Endothelial cell of umbilical vein (primary cell): ENCODE data around the gene HECW1. TPM values are rescaled to one million over a fixed set of nuclear protein-coding genes. Genes with fewer than 3 reads are reported as not detected.

Experiments
- BruUV-seq: library from RNA; stranded (reverse); fragments of 400-500 nt; replicated peaks from 2 replicates; lab custom pipeline; 2021; lab: Mats Ljungman, UMichigan
- CTCF ChIA-PET: fragments of 300-600, 350-600 bp; sonication (Branson Sonifier 250); formaldehyde crosslinking; loops from one replicate; lab custom pipeline; 2021; ENCODE audit warnings: antibody characterized with exemption, inconsistent platforms; lab: Charles Lee
- POLR2A ChIA-PET: fragments of 300-600, 350-600 bp; sonication (Branson Sonifier 250); formaldehyde crosslinking; loops from one replicate; lab custom pipeline; 2021; ENCODE audit warnings: antibody characterized with exemption, inconsistent platforms; lab: Charles Lee
- DNase-seq: peaks from one replicate; pipeline ENCODE4 v3.0.0-alpha.2; 2011; ENCODE audit warnings: low read depth, low spot score
- FAIRE-seq: peaks from 2 replicates; lab custom pipeline; 2011; peaks lifted over from hg19 to GRCh38; lab: Jason Lieb, UNC
- H2AFZ ChIP-seq: 2 replicates; pipeline ENCODE4 v1.6.0; 2012; ENCODE audit warnings: low read depth, low read length, control low read depth, inconsistent platforms
- H3K27ac ChIP-seq: 2 replicates; pipeline ENCODE4 v1.5.1; 2011; ENCODE audit warnings: low read depth, mild to moderate bottlenecking, control low read depth, low read length, moderate library complexity; ENCODE audit not compliant: insufficient read depth
- H3K27me3 ChIP-seq, 2 experiments: 2 replicates each; pipeline versions ENCODE4 v1.6.0 to v1.6.1; 2011; ENCODE audit warnings: low read length in 2 of 2, mixed read lengths in 1 of 2; ENCODE audit not compliant: control insufficient read depth in 2 of 2, insufficient read depth in 2 of 2
- H3K36me3 ChIP-seq, 2 experiments: 2 replicates in 1 of 2; 3 replicates in 1 of 2; pipeline ENCODE4 v1.5.1; 2011; ENCODE audit warnings: low read length in 2 of 2, mild to moderate bottlenecking in 1 of 2, moderate library complexity in 1 of 2; ENCODE audit not compliant: control insufficient read depth in 2 of 2, insufficient read depth in 2 of 2; ENCODE audit errors: extremely low read depth in 1 of 2
- H3K4me1 ChIP-seq: 3 replicates; pipeline ENCODE4 v1.5.1; 2011; ENCODE audit warnings: mild to moderate bottlenecking, low read length; ENCODE audit not compliant: control insufficient read depth, insufficient read depth; ENCODE audit errors: extremely low read depth
- H3K4me2 ChIP-seq: 2 replicates; pipeline ENCODE4 v1.6.1; 2011; ENCODE audit warnings: low read length, control low read depth, mixed read lengths; ENCODE audit not compliant: insufficient read depth
- H3K4me3 ChIP-seq, 3 experiments: fragments of 200-600 bp in 1 of 3; sonication (generic), shearing (Covaris generic) in 1 of 3; replicated peaks in 1 of 3; 2 replicates each; pipeline ENCODE4 v1.5.1; 2011 to 2016; ENCODE audit warnings: control low read depth in 3 of 3, low read length in 3 of 3, mild to moderate bottlenecking in 2 of 3, inconsistent platforms in 1 of 3, low read depth in 1 of 3, moderate library complexity in 1 of 3; ENCODE audit not compliant: insufficient read depth in 1 of 3
- H3K79me2 ChIP-seq: 2 replicates; pipeline ENCODE4 v1.6.0; 2012; ENCODE audit warnings: low read length, inconsistent platforms; ENCODE audit not compliant: control insufficient read depth, insufficient read depth
- H3K9ac ChIP-seq: replicated peaks from 2 replicates; pipeline ENCODE3; 2011; ENCODE audit warnings: low read length, control low read depth; ENCODE audit not compliant: insufficient read depth; ENCODE audit errors: extremely low read depth
- H3K9me1 ChIP-seq: replicated peaks from 3 replicates; pipeline ENCODE4 v1.6.0; 2011; ENCODE audit warnings: mild to moderate bottlenecking, low read length; ENCODE audit not compliant: control insufficient read depth, insufficient read depth; ENCODE audit errors: extremely low read depth
- H3K9me3 ChIP-seq: replicated peaks from 2 replicates; pipeline ENCODE4 v1.5.1; 2012; ENCODE audit warnings: low read length, inconsistent platforms; ENCODE audit not compliant: control insufficient read depth, insufficient read depth
- H4K20me1 ChIP-seq: replicated peaks from 2 replicates; pipeline ENCODE3; 2011; ENCODE audit warnings: mild to moderate bottlenecking, low read length; ENCODE audit not compliant: control insufficient read depth, insufficient read depth; ENCODE audit errors: extremely low read depth
- EZH2 ChIP-seq: IDR thresholded peaks from 2 replicates; pipeline ENCODE4 v1.6.1; 2012; ENCODE audit warnings: borderline replicate concordance, low read depth, mild to moderate bottlenecking, moderate library complexity, low read length, inconsistent platforms; ENCODE audit not compliant: severe bottlenecking
- JUN ChIP-seq: IDR thresholded peaks from 2 replicates; pipeline ENCODE4 v1.6.1; 2011; ENCODE audit warnings: borderline replicate concordance, low read depth; ENCODE audit not compliant: insufficient read length, insufficient read depth
- MYC ChIP-seq: IDR thresholded peaks from one replicate; pipeline ENCODE4 v1.6.1; 2011; ENCODE audit warnings: mild to moderate bottlenecking, low read depth, low read length
- dilution Hi-C: fragments of 300-500 bp; cut with MboI; formaldehyde crosslinking; loops from one replicate; pipeline ENCODE4 v1.15.0; 2019; ENCODE audit warnings: low sequenced_read_pairs; ENCODE audit not compliant: extremely low pct_ligation_motif_present
- intact Hi-C: fragments of 100-400 bp; cut with micrococcal nuclease; formaldehyde crosslinking; loops from one replicate; pipeline ENCODE4 v1.10.0; 2022
- polyA plus RNA-seq, 4 experiments: library from polyadenylated mRNA; depleted of rRNA in 3 of 4; stranded (reverse) in 3 of 4; unstranded in 1 of 4; fragments of >200 nt; gene quantifications; 2 replicates each; pipeline versions ENCODE4 v1.2.1 to v1.2.3, GENCODE V29; 2011 to 2012; ENCODE audit warnings: missing spikeins in 1 of 4
- total RNA-seq: library from RNA; stranded (reverse); gene quantifications from 2 replicates; pipeline ENCODE4 v1.2.3, GENCODE V29; 2021
- TF ChIP-seq, protein P1 (sequence below), 2 donors: IDR thresholded peaks; 1 replicate in 1 of 2; 2 replicates in 1 of 2; pipeline ENCODE4 v1.5.1; 2011; ENCODE audit warnings: low read length in 2 of 2, mild to moderate bottlenecking in 2 of 2, moderate library complexity in 2 of 2, control low read depth in 1 of 2, inconsistent platforms in 1 of 2, low read depth in 1 of 2; ENCODE audit not compliant: insufficient read depth in 1 of 2; ENCODE audit errors: extremely low read depth in 1 of 2
- TF ChIP-seq, protein P2 (sequence below): IDR thresholded peaks from 2 replicates; pipeline ENCODE4 v1.6.1; 2011; ENCODE audit not compliant: insufficient read depth, insufficient read length

Gene HECW1
- total and polyA plus RNA-seq, 2 donors (not counting 3 experiments of a cell fraction or from before 2014, with no cell fraction given), result not detected

DNA sequence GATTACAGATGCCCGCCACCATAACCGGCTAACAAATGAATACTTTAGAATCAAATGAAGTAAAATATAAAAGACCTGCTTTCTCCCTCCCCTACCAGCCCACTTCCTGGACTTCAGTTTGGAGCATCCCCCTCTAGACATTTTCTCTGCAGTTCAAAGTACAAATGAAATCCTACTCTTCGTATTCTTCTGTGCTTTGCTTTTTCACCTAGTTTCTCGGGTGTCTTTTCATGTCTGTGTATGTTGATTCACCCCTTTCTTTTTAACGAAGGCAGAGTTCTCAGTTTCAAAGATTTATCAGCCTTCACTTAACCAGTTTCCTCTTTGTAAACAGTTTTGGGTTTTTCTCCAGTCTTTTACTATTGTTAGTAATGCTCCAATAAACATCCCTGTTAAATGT is 324.6 kb downstream of the HECW1 start:
- FAIRE-seq, result no peak
- TF ChIP-seq, protein P1, sequence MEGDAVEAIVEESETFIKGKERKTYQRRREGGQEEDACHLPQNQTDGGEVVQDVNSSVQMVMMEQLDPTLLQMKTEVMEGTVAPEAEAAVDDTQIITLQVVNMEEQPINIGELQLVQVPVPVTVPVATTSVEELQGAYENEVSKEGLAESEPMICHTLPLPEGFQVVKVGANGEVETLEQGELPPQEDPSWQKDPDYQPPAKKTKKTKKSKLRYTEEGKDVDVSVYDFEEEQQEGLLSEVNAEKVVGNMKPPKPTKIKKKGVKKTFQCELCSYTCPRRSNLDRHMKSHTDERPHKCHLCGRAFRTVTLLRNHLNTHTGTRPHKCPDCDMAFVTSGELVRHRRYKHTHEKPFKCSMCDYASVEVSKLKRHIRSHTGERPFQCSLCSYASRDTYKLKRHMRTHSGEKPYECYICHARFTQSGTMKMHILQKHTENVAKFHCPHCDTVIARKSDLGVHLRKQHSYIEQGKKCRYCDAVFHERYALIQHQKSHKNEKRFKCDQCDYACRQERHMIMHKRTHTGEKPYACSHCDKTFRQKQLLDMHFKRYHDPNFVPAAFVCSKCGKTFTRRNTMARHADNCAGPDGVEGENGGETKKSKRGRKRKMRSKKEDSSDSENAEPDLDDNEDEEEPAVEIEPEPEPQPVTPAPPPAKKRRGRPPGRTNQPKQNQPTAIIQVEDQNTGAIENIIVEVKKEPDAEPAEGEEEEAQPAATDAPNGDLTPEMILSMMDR (IDR thresholded peaks at IDR 0.05; ENCODE audit: extremely low read depth in 1 of 2, insufficient read depth in 1 of 2, low read depth in 1 of 2, low read length in 2 of 2), result no peak
- TF ChIP-seq, protein P2, sequence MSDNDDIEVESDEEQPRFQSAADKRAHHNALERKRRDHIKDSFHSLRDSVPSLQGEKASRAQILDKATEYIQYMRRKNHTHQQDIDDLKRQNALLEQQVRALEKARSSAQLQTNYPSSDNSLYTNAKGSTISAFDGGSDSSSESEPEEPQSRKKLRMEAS, result no peak
- TF ChIP-seq MYC (no peak), EZH2 (no peak), JUN (no peak)

More for the DNA sequence above, 324.6 kb downstream of the HECW1 start:
- Histone ChIP-seq H3K79me2 (no peaks in the 10 kb centered on the region), H3K27ac (no peak overlapping the region), H3K9me1 (no peaks in the 10 kb centered on the region), H2AFZ (no peak overlapping the region), H3K9ac (no peak overlapping the region), H3K4me1 (no peaks in the 10 kb centered on the region), H3K27me3 (peaks cover 0 to 2% of the 10 kb centered on the region in 2 experiments), H3K4me2 (no peak overlapping the region), H4K20me1 (no peaks in the 10 kb centered on the region), H3K4me3 (no peak overlapping the region), H3K9me3 (no peaks in the 10 kb centered on the region), H3K36me3 (no peaks in the 10 kb centered on the region)
- dilution Hi-C loops (no loop called here), intact Hi-C loops (loop anchor here (5.0 kb wide), 1 partner anchor 260 kb away; no protein-coding TSS in a partner anchor)
- DNase-seq, result no peak
- ChIA-PET CTCF (no interaction called here), POLR2A (no interaction called here)
- no TSS peak for BruUV-seq
